Stomach (tissue), 9 donors: ENCODE measurements around the gene WFS1. TPM values are rescaled to one million over a fixed set of nuclear protein-coding genes. Genes with fewer than 3 reads are reported as not detected.

Experiments
- DNase-seq, 2 donors: peaks; one replicate each; pipeline versions ENCODE4 v3.0.0 to v3.0.0-alpha.2; 2013 to 2019
- H3K27ac ChIP-seq, 5 donors: fragments of 200-600 bp in 4 of 5; sonication (generic) in 4 of 5; one replicate each; pipeline ENCODE4 v1.5.1; 2013 to 2019; ENCODE audit warnings: mild to moderate bottlenecking in 1 of 5, moderate library complexity in 1 of 5
- H3K27me3 ChIP-seq, 3 donors: fragments of 200-600 bp; sonication (generic); one replicate each; pipeline ENCODE4 v1.5.1; 2017 to 2019; ENCODE audit warnings: mixed run types in 1 of 3
- H3K36me3 ChIP-seq, 4 donors: fragments of 200-600 bp; sonication (generic); 1 replicate in 3 of 4; 2 replicates in 1 of 4; pipeline ENCODE4 v1.5.1; 2016 to 2019
- H3K4me1 ChIP-seq, 4 donors: fragments of 200-600 bp; sonication (generic); one replicate each; pipeline ENCODE4 v1.5.1; 2016 to 2019
- H3K4me3 ChIP-seq, 4 donors: fragments of 200-600 bp; sonication (generic) in 3 of 4; one replicate each; pipeline ENCODE4 v1.5.1; 2016 to 2019; ENCODE audit warnings: mild to moderate bottlenecking in 1 of 4
- H3K9me3 ChIP-seq, 4 donors: fragments of 200-600 bp; sonication (generic); one replicate each; pipeline ENCODE4 v1.5.1; 2016 to 2019
- EP300 ChIP-seq: sonication (generic); formaldehyde crosslinking; IDR thresholded peaks from one replicate; pipeline ENCODE4 v1.6.1; 2017; ENCODE audit warnings: antibody characterized with exemption
- POLR2A ChIP-seq, 4 donors: fragments of 450-650 bp; IDR thresholded peaks; one replicate each; pipeline ENCODE4 v1.6.1; 2016; ENCODE audit warnings: antibody characterized with exemption in 4 of 4, control low read depth in 2 of 4, mild to moderate bottlenecking in 1 of 4, moderate library complexity in 1 of 4
- POLR2AphosphoS5 ChIP-seq, 3 donors: sonication (generic); formaldehyde crosslinking; IDR thresholded peaks; one replicate each; pipeline ENCODE4 v1.6.1; 2016; ENCODE audit warnings: antibody characterized with exemption in 3 of 3
- WGBS, 5 donors: extraction: QIAGEN DNeasy Blood & Tissue Kit in 3 of 5; methylation state at CpG; one replicate each; pipeline versions ENCODE4 v1.1.5 to v1.1.7; 2013 to 2018; 5-methylcytosine and 5-hydroxymethylcytosine counted together
- intact Hi-C: fragments of 100-400 bp; cut with DNase I; formaldehyde crosslinking; loops from one replicate; pipeline ENCODE4 v1.15.1; 2023; ENCODE audit warnings: low total_unique reads
- polyA plus RNA-seq, 3 donors: library from polyadenylated mRNA; stranded (reverse); fragments of 200-250 nt; gene quantifications; one replicate each; pipeline ENCODE4 v1.2.3, GENCODE V29; 2013
- total RNA-seq, 5 donors: library from RNA; depleted of rRNA; stranded (reverse); fragments of >200 nt; gene quantifications; one replicate each; pipeline versions ENCODE4 v1.1.0 to v1.2.3, GENCODE V29; 2014 to 2016
- TF ChIP-seq, protein P1 (sequence below), 7 experiments: fragments of 450-650 bp in 4 of 7; fragments of 200-600 bp in 3 of 7; sonication (generic) in 3 of 7; IDR thresholded peaks; one replicate each; pipeline ENCODE4 v1.5.1; 2016 to 2019; ENCODE audit warnings: antibody characterized with exemption in 7 of 7, control low read depth in 2 of 7, mild to moderate bottlenecking in 1 of 7
- donor health status: healthy with polysubstance abuse.
- donor health status: Bipolar disorder and iron deficiency.
- donor health status: healthy.

Gene WFS1
- total and polyA plus RNA-seq, 8 donors, result 4.1 to 60.7 (median 15.1) TPM

DNA sequence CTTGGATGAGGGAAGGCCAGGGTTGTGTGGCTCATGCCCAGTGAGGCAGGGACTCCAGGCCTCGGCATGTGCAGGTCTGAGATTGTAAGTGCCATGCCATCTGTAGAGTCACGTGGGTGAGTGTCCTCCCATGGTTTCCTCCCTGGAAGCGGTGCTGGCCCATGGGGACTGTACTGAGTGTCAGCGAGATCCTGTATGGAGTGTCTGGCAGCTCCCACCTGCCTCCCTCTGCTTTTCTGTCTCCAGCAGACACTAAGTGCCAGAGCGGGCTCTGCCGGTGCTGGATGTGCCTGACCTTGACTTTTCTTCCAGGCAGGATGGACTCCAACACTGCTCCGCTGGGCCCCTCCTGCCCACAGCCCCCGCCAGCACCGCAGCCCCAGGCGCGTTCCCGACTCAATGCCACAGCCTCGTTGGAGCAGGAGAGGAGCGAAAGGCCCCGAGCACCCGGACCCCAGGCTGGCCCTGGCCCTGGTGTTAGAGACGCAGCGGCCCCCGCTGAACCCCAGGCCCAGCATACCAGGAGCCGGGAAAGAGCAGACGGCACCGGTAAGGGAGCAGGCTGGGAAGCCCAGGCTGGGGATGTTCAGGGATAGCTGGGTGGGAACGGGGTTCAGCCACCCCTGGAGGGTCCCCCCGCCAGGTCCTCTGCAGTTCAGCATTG, 7.6 kb downstream of the WFS1 start:
- peaks cover 60 to 96% (median 86%) of the 10 kb centered on the region in 4 donors for H3K4me1 ChIP-seq
- WGBS, 5 donors, result 84 to 91% (median 90%) methylated on average over 16 to 24 of the region's 24 CpGs
- H3K27me3 ChIP-seq, result no peaks in the 10 kb centered on the region
- TF ChIP-seq POLR2AphosphoS5 (IDR thresholded peaks at IDR 0.05), result no peak
- peak in 1 of 2 donors; percentile 46 for DNase-seq
- no peak overlapping the region for H3K4me3 ChIP-seq
- H3K27ac ChIP-seq, result peak overlapping the region in 4 of 5 donors; percentile 61 to 97 (median 67)
- H3K36me3 ChIP-seq, result peaks cover 4 to 46% (median 39%) of the 10 kb centered on the region in 4 donors
- intact Hi-C loops, result no loop called here
- H3K9me3 ChIP-seq, result no peaks in the 10 kb centered on the region

DNA sequence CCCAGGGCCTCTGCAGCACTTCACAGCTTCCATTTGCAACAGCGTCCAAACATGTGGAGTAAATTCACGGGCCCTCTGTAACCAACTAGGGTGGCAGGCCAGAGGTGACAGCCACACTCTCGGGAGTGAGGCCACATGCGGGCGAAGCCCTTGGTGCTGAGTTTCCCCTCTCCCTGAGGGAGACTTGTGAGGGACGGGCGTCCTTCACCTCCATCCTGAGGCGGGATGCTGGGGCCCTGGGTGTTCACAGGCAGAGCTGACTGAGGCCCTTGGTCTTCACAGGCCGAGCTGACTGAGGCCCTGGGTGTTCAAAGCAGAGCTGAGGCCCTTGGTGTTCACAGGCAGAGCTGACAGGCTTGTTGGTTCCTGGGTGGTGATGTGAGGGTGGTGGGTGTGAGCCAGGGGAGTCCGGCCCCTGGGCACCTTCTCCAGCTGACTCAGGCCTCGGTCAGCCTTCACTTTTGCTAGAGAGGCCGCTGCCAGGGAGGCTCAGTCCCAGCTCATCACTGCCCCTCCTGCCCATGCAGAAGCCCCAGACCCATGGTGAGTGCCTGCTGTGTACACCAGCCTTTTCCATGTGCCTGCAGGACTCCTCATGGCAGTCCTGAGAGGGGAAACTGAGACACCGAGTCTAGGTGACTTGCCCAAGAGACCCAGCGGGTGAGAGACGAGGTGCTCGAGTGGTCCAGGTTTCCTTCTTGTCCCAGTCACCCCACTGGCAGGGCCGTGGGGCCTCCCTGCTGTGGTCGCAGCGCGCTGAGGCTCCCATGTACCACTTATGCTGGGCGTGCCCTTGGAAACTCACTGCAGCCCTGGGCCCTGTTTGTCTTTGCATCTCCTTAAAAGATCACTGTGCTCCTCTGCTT, 8.5 kb downstream of the WFS1 start:
- WGBS, 5 donors, result 63 to 89% (median 83%) methylated on average over 8 to 21 of the region's 21 CpGs
- intact Hi-C loops, result no loop called here
- no peak for DNase-seq
- Histone ChIP-seq H3K9me3 (no peaks in the 10 kb centered on the region), H3K27ac (peak overlapping the region; percentile 31 to 97 (median 52)), H3K27me3 (no peaks in the 10 kb centered on the region), H3K36me3 (peaks cover 4 to 46% (median 41%) of the 10 kb centered on the region in 4 donors), H3K4me3 (no peak overlapping the region), H3K4me1 (peaks cover 51 to 96% (median 84%) of the 10 kb centered on the region in 4 donors)
- TF ChIP-seq POLR2AphosphoS5 (IDR thresholded peaks at IDR 0.05) (no peak), POLR2A (IDR thresholded peaks at IDR 0.05) (no peak), EP300 (no peak)
- TF ChIP-seq, protein P1, sequence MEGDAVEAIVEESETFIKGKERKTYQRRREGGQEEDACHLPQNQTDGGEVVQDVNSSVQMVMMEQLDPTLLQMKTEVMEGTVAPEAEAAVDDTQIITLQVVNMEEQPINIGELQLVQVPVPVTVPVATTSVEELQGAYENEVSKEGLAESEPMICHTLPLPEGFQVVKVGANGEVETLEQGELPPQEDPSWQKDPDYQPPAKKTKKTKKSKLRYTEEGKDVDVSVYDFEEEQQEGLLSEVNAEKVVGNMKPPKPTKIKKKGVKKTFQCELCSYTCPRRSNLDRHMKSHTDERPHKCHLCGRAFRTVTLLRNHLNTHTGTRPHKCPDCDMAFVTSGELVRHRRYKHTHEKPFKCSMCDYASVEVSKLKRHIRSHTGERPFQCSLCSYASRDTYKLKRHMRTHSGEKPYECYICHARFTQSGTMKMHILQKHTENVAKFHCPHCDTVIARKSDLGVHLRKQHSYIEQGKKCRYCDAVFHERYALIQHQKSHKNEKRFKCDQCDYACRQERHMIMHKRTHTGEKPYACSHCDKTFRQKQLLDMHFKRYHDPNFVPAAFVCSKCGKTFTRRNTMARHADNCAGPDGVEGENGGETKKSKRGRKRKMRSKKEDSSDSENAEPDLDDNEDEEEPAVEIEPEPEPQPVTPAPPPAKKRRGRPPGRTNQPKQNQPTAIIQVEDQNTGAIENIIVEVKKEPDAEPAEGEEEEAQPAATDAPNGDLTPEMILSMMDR (IDR thresholded peaks at IDR 0.05), result no peak

DNA sequence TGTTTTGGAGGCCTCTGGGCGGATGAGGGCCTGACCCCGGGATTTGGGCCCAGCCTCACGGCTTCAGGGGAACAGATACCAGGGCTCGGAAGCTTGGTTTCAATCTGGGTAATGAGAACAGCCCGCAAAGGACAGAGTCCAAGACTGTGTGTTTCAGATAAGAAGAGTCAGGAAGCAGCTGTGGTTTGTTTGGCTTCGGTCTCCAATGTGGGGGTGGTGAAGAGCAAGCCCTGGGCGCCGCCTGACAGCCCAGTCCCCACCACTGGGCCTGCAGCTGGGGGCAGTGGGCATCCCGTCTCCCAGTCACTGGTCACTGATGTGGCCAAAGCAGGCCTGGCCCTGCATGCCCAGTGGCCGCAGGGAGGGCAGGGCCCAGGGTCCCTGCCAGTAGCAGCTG, 9.1 kb downstream of the WFS1 start:
- Histone ChIP-seq H3K27me3 (no peaks in the 10 kb centered on the region), H3K9me3 (no peaks in the 10 kb centered on the region), H3K4me3 (no peak overlapping the region), H3K4me1 (peaks cover 44 to 93% (median 79%) of the 10 kb centered on the region in 4 donors), H3K36me3 (peaks cover 4 to 49% (median 46%) of the 10 kb centered on the region in 4 donors), H3K27ac (peak overlapping the region; percentile 31 to 97 (median 52))
- WGBS, 5 donors, result 25 to 42% (median 28%) methylated on average over 9 to 10 of the region's 10 CpGs
- intact Hi-C loops, result no loop called here
- no peak for TF ChIP-seq POLR2AphosphoS5 (IDR thresholded peaks at IDR 0.05)
- TF ChIP-seq EP300, result no peak
- TF ChIP-seq, protein P1 (IDR thresholded peaks at IDR 0.05), result no peak
- TF ChIP-seq POLR2A (IDR thresholded peaks at IDR 0.05), result no peak
- peak in 1 of 2 donors; percentile 84 for DNase-seq

DNA sequence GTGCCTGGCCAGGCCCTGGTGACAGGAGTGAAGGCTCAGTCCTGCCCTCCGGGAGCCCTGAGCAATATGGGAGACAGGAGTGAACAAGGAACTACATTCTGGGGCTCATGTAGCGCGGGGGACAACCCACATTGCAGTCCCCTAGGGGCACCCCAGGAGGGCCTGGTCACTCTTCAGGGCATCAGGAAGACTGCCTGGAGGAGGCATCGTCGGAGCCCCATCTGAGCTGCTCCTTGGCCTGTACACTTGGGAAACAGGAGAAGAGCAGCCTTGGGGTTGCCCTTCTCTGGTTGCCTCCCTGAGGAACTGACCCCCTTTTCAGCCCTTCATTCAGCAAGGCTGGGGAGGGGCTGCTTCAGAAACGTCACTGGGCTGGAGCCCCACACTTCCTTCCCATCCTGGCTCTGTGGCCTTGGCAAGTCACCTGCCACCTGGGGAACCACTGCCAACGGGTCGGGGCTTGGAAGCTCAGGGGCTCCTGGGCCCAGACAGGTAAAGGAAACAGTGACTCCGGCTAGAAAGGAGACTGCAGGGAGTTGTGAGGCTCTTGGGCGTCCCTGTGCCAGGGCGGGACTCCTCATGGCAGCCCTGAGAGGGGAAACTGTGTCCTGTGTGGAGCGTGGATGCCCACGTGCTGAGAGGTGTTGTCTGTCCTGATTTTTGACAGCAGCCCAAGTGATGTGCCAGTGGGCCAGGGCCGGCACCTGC, 10.1 kb downstream of the WFS1 start:
- intact Hi-C loops, result no loop called here
- Histone ChIP-seq H3K27ac (peak overlapping the region in 4 of 5 donors; percentile 32 to 97 (median 58)), H3K4me1 (peaks cover 38 to 83% (median 70%) of the 10 kb centered on the region in 4 donors), H3K4me3 (no peak overlapping the region), H3K27me3 (no peaks in the 10 kb centered on the region), H3K36me3 (peaks cover 4 to 50% (median 48%) of the 10 kb centered on the region in 4 donors), H3K9me3 (no peaks in the 10 kb centered on the region)
- 86 to 92% (median 91%) methylated on average over 10 to 14 of the region's 14 CpGs for WGBS, 5 donors
- TF ChIP-seq POLR2A (IDR thresholded peaks at IDR 0.05), result no peak
- no peak for TF ChIP-seq EP300
- TF ChIP-seq, protein P1 (IDR thresholded peaks at IDR 0.05), result no peak
- TF ChIP-seq POLR2AphosphoS5 (IDR thresholded peaks at IDR 0.05), result no peak
- no peak for DNase-seq
